HG02943 (cell line): ENCODE results near the gene DNM3.

Experiments
- ATAC-seq: cut with Tn5 transposase; IDR thresholded peaks from one replicate; pipeline ENCODE4 v1.9.1; 2021; ENCODE audit warnings: mild to moderate bottlenecking, low read depth, moderate library complexity; ENCODE audit not compliant: unreplicated experiment

The DNM3 gene

DNA sequence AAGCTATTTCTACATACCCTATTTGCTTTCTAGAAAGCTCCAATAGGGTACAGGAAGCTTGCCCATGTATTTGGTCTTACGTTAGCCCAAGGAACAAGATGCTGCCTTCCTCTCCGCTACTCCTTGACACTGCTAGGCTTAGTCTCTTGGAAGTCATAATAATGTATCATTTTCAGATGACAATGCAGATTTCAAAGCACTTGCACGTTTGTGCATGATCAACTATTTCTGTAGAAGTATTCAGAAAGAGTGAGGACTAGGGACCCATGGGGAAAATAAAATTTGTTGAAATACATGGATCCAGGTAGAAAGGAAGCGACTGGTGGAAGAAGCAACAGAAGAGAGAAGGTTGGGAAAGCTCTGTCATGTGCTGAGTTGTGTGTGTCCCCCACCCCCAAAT lies 367.3 kb downstream of the DNM3 start:
- no peak for ATAC-seq

DNA sequence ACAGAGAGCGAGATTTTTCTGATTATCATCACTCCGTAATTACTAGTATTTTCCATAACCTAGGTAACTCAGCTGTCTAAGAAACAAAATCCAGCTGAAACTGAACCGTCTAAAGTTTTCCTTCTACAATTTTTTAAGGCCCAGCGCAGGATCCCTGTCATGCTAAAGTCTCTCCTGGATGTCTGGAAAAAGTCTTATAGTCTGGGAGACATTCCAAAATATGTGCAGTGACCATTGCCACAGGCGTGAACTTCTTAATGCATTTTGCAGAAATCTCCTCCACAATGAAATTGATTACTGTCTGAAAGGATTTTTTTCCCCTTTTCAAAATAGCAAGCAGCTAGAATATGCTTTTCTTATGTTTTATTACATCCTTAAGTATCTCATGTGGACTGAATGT lies 369.9 kb downstream of the DNM3 start:
- ATAC-seq, result no peak

DNA sequence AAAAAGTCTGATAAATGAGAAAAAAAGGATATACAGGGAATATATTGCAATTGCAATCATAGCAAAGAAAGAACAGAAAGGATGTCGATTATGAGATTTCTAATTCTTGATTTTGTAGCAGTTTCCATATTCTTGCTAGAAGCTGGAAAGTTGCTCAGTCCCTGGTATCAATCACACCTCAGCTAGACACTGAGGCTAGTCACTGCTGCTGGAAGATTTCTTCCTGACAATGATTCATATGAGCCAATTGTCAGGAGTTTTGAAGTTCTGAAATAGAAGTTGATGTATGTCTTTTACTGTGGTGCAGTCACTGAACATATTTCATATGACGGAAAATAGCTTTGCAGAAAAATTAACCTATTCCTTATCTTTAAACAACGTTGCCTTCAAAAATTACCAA lies 370.8 kb downstream of the DNM3 start:
- no peak for ATAC-seq

DNA sequence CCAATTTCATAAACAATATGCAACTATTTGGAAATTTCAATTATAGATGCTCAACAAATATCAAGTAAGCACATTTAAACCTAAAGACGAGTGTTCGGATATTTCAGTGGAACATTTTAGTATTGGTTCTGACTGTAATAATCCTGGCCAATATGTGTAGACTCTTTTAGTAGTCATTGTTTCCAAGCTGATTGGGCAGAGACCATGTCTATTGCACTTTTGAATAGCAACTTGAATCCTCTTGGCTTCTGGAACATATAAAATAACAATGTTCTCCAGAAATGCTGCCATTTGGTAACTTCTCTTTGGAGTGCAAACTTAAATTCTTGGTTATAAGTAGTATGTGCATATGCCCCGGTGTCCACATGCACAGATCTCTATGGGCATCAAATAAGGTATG lies 373.7 kb downstream of the DNM3 start:
- no peak for ATAC-seq

DNA sequence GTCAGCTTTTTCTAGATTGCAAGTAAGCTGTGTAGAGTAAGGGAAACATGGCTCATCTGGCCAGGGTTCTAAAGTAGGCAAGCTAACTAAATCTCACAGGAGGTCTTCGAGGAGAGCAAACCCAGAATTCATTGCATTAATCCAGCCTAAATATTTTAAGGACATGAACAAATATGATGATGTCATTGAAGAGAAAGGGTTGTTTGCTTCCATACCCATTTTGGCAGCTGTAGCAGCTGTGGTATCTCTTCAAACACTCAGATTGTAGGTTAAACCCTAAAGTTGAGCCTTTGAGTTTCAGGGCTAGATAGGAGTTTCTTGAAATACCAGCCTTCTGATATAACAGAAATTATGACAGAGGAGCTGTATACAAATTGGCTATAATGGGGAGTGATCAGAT lies 378.7 kb downstream of the DNM3 start:
- no peak for ATAC-seq

DNA sequence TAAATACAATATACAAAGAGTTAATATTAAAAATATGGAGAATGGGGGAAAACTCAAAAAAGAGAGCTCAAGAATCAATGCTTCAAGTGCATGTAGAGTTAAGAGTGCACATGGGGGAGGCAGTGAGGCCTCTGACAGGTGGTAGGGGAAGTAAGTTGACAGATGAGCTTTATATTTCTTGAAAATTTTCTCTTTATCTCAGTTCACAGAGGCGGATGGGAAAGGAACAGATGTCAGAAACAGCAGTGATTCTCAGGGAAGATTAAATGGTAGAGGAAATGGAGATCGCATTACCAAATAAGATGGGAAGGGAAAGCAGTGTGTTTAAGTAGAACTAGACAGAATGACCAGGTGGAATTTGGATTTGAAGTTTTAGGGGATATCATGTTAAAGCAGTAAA lies 379.1 kb downstream of the DNM3 start:
- ATAC-seq, result no peak

DNA sequence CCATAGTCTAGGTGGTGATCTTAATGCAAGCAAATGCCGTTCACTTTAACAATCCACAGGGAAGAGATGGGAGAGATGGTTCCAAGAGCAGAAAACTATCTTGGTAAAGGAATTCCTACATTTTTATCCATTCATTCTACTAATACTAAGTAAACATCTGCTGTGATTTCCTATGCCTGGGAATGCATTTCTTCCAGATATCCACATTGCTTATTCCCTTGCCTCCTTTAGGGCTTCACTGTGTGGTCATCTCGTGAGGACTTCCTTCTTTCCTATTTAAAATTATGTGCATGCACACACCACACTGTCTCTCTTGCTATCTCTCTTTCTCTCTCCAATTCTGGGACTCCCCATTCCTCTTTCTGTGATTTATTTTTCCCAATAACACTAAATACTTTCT lies 380.1 kb downstream of the DNM3 start:
- ATAC-seq, result no peak

DNA sequence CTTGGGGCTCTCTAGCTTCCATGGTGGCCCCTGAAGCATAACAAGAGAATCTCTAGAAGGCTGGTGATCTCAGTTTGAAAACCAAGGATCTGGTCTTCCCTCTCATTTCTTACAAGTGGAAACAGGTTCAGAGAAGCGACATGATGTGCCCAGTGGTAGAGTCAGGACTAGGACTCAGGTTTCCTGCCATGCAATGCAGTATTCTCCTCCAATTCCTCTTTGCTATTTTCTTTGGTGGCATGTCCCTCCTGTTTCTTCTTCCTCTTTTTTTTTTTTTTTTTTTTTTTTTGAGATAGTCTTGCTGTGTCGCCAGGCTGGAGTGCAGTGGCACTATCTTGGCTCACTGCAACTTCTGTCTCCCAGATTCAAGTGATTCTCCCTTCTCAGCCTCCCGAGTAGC lies 383.6 kb downstream of the DNM3 start:
- no peak for ATAC-seq

DNA sequence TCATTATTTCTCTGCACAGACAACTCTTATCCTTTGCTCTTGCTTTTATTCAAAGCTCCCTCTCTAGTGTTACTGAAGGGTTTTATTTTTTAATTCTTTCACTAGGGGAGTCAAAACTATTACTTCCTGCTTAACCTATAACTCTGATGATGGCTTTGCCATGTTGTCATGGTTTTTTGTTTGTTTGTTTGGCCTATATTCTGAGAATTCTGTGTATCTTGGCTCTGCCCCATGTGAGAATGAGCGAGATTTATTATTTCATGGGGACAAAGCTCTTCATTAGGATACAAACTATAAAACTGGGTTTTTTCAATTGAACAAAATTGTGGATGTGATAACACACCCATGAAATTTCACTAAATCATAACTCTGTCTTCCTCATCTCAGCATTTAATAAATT lies 388.6 kb downstream of the DNM3 start:
- no peak for ATAC-seq

DNA sequence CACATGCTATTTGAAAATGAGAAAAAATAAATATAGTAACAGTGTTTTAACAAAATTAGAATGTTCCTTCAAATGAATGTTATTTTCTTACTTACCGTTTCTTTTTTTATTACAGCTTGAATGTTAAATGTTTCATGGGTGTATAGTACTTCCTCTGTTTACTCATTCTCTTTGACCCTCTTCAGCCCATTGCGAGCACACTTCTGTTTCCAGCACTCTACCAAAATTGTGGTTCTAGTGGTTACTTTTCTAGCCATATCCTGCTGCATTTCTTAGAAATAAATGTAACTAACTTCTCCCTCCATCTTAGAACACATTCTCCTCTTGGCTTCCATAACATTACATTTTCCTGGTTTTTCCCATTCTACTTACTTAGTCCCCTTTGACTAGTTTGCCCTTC lies 389.2 kb downstream of the DNM3 start:
- no peak for ATAC-seq

DNA sequence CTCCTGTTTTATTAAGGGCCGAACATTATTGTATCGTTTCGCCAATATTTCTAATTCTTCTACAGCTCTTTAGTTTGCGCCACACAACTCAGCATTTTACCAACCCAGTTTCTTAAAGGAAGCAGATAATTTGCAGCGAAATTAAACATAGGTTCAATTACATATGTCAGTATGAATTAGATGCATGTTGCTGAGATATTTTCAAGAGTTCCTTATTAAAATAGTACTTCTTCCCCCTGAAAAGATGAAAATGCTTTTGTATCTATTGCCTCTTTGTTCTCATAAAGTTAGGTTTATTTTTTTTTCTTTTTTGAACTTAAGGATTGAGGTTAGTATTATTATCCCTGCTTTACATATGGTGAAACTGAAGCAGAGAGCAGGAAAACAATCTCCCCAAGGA lies 395.7 kb downstream of the DNM3 start:
- no peak for ATAC-seq

DNA sequence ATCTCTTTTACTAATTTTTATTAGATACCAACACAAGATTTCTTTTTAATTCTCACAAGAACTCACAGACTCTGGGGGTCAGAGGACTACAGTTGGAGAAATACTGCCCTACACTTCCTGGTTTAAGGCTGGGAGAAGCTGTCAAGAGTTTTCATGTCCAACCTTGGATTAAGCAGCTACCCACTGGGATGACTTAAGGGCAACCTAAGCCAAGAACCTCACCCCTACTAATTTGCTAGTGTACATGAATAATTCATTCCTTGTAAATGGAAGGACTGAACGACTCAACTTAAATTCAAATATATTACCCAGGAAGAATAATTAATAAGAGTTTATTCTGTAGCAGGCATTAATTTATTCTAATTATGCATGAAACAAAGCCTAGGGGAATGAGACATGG lies 396.9 kb downstream of the DNM3 start:
- ATAC-seq, result no peak

DNA sequence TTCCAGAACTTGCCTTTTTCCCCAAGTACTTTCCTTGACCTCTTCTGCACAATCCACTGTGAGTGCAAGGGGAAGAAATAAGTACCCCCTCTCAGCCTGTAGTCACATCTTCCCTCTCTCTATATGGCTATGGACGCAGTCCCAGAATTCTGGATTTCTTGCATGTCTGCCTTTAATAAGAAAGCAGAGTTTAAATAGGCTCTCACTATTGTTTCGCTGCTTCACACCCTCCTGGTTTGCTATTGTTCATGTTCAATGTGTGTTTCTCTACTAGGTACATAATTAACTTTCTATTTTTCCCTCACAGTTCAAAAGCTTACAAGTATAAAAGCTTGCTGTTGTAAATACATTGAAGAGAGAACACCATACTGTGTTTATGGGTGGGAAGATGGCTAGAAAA lies 397.7 kb downstream of the DNM3 start:
- no peak for ATAC-seq

DNA sequence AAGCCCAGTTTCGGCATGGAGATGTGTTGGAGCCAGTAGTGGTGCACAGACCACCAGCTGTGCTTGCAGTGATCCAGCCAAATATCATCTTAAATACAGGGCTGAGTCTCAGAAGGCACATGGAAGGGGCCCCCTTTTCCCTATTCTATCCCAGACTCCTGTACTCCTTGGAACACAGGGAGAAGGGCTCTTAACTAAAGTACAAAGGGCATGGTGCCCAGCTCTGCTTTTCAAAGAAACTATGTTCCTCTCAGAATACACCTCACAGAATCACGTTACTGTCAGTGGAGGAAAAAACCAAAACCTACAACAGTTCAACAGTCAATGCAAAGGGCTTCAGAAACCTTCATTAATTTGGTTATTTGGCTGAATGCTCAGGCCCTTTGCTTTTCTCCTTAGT lies 398.6 kb downstream of the DNM3 start:
- no peak for ATAC-seq

DNA sequence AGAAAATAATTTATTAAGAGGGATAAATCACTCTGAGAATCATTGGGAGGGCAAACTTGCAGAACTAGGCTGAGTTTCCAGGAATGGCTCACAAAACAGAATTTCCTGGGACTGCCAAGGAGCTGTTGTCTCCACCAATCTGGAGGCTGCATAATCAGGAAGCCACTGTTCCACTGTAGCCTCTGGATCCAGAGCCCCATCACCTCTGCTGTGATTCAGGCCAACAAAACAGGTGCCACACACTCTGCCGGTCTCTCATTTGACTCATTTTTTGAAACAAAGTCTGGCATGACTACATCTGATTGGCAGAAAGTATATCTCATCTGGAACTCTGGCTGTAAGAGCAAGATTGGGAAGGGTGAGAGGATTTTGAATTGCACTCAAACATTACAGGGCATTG lies 400.2 kb downstream of the DNM3 start:
- no peak for ATAC-seq

DNA sequence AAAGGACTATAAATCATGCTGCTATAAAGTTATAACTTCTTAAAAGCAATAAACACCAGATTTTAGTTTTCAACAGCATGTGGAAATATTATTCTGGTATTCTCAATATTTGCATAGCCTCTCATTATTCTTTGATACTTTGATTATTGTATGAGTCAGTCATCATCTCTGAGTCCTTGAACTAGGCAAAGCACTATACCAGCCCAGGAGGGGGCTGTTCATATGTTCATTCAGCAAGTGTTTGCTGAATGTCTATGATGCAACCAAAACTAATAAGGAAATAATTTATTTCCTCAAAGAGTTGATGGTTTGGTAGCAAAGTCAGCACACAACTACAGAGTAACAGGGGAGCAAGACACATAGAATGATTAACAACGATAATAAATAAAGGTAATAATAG lies 403.6 kb downstream of the DNM3 start:
- ATAC-seq, result no peak

DNA sequence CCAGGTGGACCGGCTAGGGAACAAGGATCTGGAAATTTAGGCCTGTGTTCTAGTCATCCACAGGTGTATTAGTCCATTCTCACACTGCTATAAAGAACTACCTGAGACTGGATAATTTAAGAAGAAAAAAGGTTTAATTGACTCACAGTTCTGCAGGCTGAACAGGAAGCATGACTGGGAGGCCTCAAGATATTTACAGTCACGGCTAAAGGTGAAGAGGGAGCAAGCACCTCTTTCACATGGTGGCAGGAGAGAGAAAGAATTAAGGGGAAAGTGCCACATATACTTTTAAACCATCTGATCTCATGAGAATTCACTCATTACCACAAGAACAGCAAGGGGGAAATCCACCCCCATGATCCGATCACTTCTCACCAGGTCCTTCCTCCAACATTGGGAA lies 404.5 kb downstream of the DNM3 start:
- ATAC-seq, result no peak

DNA sequence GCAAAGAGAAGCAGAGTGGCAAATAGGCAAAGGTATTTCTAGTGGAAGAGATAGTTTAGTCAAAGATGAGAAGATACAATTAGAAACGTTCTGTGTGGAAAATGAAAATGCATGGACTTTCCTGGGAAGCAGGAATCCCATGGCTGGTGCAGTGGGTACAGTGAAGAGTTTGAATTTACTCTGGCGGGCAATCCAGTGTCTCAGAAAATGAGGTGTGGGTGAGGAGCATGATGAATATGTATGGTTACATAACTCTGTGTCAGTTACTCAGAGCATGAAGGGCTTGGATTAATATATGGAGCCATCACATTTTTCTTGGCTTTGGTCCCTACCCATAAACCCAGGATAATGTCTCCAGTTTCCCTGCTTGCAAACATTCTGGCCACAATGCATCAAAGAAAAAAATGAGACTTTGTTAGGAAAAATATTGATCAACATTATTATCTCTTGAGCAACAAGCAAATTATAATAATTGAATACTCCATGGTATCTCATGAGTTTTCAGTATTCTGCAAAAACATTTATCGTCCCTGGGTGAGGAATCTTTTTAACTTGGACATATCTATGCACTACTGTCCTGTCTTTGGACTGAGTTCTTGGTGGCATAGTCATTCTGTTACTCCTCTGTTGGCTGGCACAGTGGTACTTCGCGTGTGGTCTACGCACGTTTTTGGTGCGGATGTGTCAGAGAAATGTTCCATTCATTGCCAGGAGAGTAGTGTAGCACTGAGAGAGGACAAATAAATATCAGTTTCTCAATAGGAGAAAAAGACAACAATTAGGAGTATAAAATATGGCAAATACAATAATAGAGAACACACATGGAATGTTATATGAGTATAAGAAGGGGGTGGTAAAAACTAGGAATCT lies 405.5 kb downstream of the DNM3 start:
- no peak for ATAC-seq

DNA sequence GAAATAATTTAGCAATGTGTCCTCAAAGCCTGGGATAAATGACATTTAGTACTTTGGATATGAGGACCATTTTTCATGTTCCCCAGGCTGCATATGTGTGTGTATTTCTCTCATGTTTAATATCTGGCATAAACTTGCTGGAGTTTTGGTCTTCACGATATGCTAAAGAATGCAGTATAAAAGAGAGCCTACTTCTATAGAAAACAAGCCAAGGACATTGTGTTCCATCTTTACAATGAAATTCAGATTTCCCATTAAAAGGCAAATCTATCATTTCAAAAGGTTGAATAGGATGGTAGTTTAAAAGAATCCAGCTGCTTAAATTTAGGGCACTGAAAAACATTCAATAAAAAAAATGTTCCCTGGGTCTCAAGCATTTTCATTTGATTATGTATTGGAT lies 410.2 kb downstream of the DNM3 start:
- no peak for ATAC-seq

DNA sequence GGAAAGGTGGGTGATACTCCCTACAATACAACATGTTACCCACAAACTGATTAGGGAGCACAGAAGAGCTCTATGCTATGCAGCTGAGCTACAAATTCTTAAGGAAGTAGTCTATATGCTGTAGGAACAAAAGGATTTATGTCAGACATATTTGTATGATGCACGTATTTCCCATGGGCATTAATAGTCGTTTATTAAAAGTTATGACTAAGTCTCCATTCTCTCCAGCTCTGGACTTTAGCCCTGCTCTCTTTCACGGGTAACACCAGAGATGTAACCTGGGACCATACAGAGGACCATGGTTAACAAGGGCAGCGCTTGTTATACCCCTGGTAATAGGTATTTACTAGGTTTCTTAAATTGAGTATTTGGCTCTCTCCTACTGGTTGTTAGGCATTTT lies 411.0 kb downstream of the DNM3 start:
- ATAC-seq, result no peak

DNA sequence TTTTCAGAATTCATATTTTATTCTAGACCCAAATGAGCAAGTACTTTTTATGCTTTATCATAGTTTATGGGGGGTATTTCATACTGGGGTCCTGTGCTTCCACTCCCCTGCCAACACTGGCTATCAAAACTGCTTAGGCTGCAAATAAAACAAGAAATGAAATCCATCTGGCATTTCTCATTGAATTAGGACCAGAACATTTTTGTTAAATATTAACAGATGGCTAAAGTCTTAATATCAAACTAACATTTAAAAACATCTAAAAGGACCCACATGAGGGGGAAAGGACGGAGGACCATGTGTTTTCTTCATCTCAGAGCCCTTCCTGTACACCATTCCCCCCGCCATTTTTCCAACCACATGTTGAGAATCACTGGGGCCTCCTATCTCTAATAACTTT lies 411.7 kb downstream of the DNM3 start:
- ATAC-seq, result no peak

DNA sequence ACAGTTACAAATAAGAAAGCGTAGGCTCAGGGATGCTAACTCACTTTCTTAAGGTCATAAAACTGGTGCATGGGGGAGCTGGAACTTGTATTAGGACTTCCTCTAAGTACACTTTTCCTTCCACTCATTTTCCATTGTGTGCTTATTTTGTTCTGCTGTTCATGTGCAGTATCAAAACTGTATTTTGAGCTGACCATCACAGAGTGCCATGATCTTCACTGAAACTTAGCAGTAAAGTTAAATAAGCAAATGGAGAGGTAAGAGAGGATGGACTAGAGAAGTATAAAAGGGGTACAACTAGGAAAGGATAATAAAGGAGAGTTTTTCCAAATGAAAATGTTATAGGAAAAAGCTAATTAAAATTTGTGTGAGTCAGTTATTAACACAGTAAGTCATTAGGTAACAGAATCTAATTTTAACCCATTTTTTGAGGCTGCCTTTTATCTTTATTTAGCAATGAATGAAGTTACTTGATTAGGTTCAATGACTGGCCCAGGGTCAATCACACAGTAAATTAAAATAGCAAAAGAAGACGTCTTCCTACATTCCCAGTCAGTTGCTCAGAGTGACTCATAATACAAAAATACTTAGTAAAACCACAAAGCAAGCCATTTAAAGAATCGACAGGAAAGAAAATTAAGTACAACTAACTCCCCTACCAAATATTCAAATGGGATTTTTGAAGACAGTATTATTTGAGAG lies 413.4 kb downstream of the DNM3 start:
- ATAC-seq, result no peak
